Colonic mucosa (tissue), 4 donors: ENCODE results near the gene TGM2. TPM values are rescaled to one million over a fixed set of nuclear protein-coding genes. Genes with fewer than 3 reads are reported as not detected.

ENCODE experiments used
- DNase-seq: peaks from one replicate; pipeline ENCODE4 v3.0.0-alpha.2; 2020
- H3K27ac ChIP-seq: fragments of 200-600 bp; one replicate; pipeline ENCODE4 v1.8.0; 2021
- H3K27me3 ChIP-seq: fragments of 200-600 bp; one replicate; pipeline ENCODE4 v1.8.0; 2021
- H3K36me3 ChIP-seq: fragments of 200-600 bp; one replicate; pipeline ENCODE4 v1.8.0; 2021
- H3K4me1 ChIP-seq: fragments of 200-600 bp; one replicate; pipeline ENCODE4 v1.8.0; 2021; ENCODE audit warnings: mild to moderate bottlenecking
- H3K4me3 ChIP-seq: fragments of 200-600 bp; one replicate; pipeline ENCODE4 v1.8.0; 2021
- H3K9ac ChIP-seq, 2 donors: one replicate each; pipeline ENCODE4 v1.7.0; 2013; ENCODE audit warnings: control low read depth in 2 of 2, low read depth in 2 of 2, low read length in 2 of 2
- H3K9me3 ChIP-seq: fragments of 200-600 bp; one replicate; pipeline ENCODE4 v1.8.0; 2021
- intact Hi-C: fragments of 100-400 bp; cut with DNase I; formaldehyde crosslinking; loops from one replicate; pipeline ENCODE4 v1.14.1; 2022
- total RNA-seq, 2 donors: library from RNA; stranded (reverse); fragmentation: NEBNext Ultra II Directional in 1 of 2; extraction: Animal tissue kit (Norgen Biotek cat#: 25700) in 1 of 2; gene quantifications; one replicate each; pipeline ENCODE4 v1.2.1, GENCODE V29; 2021
- TF ChIP-seq, protein P1 (sequence below): fragments of 200-600 bp; IDR thresholded peaks from one replicate; pipeline ENCODE4 v1.8.0; 2022; ENCODE audit warnings: antibody characterized with exemption, mild to moderate bottlenecking
- donor health status: healthy.
- donor health status: DM: no; HTN: no; CAD: no.
- donor health status: DM: no; HTN: no; CAD: no.

The TGM2 gene
- total RNA-seq, 2 donors from 2014 or later: 14.5 to 32.8 TPM

DNA sequence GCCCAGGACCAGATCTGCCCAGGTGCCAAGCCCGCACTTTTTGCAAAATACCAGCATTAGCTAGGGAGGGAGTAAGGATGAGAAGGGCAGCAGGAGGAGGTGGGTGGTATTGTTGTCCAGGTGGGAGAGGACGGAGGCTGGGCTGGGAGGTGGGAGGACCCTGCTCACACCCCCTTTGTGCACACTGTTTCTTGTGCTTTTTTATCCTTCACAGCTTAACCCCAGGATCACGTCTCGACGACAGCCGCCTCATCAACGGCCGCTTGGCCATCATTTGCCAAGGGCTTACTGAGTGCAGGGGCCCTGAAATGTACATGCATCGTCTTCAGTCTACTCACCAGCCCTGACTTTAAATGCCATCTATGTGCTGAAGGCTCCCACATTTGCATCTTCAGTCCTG lies 12.1 kb upstream of the TGM2 start:
- no peak overlapping the region for H3K27ac ChIP-seq
- no peak overlapping the region for H3K4me3 ChIP-seq
- no peak overlapping the region for H3K9ac ChIP-seq
- no peaks in the 10 kb centered on the region for H3K27me3 ChIP-seq
- DNase-seq: no peak
- intact Hi-C loops: no loop called here
- no peaks in the 10 kb centered on the region for H3K36me3 ChIP-seq
- no peaks in the 10 kb centered on the region for H3K4me1 ChIP-seq
- H3K9me3 ChIP-seq: no peaks in the 10 kb centered on the region
- TF ChIP-seq, protein P1, sequence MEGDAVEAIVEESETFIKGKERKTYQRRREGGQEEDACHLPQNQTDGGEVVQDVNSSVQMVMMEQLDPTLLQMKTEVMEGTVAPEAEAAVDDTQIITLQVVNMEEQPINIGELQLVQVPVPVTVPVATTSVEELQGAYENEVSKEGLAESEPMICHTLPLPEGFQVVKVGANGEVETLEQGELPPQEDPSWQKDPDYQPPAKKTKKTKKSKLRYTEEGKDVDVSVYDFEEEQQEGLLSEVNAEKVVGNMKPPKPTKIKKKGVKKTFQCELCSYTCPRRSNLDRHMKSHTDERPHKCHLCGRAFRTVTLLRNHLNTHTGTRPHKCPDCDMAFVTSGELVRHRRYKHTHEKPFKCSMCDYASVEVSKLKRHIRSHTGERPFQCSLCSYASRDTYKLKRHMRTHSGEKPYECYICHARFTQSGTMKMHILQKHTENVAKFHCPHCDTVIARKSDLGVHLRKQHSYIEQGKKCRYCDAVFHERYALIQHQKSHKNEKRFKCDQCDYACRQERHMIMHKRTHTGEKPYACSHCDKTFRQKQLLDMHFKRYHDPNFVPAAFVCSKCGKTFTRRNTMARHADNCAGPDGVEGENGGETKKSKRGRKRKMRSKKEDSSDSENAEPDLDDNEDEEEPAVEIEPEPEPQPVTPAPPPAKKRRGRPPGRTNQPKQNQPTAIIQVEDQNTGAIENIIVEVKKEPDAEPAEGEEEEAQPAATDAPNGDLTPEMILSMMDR: no peak

DNA sequence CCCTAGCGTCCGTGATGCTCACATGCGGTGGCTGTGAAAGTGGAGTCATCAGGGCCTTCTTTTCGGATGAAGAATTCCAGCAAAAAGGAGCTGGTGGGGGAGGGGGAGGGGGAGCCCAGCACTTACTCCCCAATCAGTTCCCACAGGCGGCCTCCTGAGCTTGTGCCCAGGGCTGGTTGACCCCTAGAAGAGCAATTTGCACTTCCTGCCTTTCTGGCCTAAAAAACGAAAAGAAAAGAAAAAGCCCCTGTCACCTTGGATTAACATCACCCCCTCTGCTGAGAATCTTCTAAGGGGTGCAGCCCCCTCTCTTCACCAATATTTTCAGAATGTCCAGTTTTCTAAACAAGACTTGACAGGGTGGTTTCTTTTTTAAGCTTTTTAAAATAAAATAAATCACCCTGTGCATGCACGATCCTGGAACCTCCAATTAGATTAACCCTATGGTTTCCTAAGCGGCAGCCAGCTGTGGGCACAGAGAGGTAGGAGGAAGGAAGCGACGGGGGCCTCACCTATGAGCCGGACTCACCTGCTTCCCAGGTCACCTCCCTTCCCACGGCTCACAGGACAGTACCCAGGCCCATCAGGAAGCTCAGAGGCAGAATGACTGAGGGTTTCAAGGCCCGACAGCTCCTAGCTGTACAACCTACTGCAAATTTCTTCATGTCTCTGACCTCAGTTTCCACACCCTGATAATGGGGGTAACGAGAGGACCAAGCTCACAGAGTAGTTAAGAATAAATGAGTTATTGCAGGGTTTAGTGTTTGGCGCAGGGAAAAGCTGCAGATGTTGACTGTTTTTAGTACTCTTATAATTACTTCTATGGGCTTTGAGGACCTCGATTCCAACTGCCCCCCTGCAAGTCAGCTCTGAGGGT lies 10.5 kb upstream of the TGM2 start:
- Histone ChIP-seq H3K27me3 (no peaks in the 10 kb centered on the region), H3K4me3 (no peak overlapping the region), H3K36me3 (no peaks in the 10 kb centered on the region), H3K27ac (no peak overlapping the region), H3K4me1 (no peaks in the 10 kb centered on the region), H3K9me3 (no peaks in the 10 kb centered on the region), H3K9ac (no peak overlapping the region)
- DNase-seq: no peak
- intact Hi-C loops: no loop called here
- TF ChIP-seq, protein P1: no peak

DNA sequence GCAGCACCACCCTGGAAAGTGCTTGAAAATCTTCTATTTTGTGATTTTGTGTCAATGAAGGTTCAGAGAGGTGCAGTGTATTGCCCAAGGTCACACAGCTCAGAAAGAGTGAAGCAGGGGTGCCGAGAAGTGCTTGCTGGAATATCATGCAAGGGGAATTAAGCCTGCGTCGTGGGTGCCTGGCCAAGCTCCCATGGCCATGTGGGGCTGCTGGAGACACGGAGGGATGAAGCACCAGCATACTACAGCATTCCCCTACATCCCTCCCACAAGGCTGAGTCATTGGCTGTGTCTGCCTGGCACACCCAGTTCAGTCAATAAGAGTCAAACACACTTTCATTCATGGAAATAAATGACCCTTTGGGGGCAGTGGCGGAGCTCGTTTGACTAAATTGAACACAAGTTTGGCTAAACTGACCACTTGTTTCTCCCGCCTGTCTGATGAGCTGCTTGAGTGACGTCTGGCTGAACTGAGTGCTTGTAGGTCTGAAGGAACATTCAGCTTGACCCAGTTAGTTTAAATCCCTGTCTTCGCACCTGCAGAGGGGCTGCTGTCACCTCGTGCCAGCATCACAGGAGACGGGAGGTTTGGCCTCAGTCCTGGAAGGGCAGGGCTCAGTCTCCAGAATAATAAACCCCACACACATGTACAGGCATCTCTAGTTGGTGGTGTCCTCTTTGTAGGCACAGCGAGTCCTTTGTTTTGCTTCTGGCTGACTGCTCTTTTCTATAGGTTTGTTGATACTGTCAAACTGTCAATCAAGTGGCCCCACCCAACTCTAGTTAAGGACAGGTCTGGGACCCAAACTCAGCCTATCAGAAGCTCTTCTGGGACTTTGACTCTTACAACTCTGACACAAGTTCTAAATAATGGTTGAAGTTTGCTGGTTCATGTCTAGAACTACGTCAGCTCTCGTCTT lies 8.4 kb upstream of the TGM2 start:
- H3K27me3 ChIP-seq: no peaks in the 10 kb centered on the region
- no peaks in the 10 kb centered on the region for H3K36me3 ChIP-seq
- DNase-seq: no peak
- H3K4me1 ChIP-seq: no peaks in the 10 kb centered on the region
- TF ChIP-seq, protein P1: no peak
- intact Hi-C loops: no loop called here
- no peak overlapping the region for H3K27ac ChIP-seq
- no peak overlapping the region for H3K4me3 ChIP-seq
- no peak overlapping the region for H3K9ac ChIP-seq
- no peaks in the 10 kb centered on the region for H3K9me3 ChIP-seq

DNA sequence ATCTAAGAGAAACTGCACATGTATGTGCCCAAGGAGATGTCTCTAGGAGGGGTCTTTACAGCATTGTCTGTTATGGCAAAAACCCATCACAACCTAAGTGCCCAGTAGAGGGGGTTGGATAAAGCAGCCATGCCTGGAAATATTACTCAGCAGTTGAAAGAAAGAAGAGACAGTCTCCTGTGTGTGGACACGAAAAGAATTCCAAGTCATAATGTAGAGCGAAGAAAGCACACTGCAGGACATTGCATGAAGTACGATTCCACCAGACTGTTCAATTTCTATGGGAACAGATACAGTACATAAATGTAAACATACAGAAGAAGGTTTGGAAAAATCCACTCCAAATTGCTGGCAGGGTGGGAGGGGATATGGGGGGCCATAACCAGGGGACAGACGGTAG lies 7.3 kb upstream of the TGM2 start:
- Histone ChIP-seq H3K4me1 (no peaks in the 10 kb centered on the region), H3K36me3 (no peaks in the 10 kb centered on the region), H3K9me3 (no peaks in the 10 kb centered on the region), H3K27ac (no peak overlapping the region), H3K9ac (no peak overlapping the region), H3K27me3 (no peaks in the 10 kb centered on the region), H3K4me3 (no peak overlapping the region)
- no peak for DNase-seq
- TF ChIP-seq, protein P1: no peak
- intact Hi-C loops: no loop called here

DNA sequence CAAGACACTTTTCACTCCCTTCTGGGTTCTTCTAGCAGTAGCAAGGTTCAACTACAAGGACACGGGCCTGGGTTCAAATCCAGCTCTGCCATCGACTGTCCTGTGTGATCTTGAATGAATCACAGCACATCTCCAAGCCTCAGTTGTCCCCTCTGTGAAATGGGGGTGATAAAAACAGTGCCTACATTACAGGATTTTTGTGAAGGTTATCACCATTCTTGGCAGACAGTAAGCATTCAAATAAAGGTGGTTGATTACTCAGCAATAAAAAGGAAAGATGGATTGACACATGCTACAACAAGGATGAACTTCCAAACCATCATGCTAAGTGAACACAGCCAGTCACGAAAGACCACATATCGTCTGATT lies 6.6 kb upstream of the TGM2 start:
- Histone ChIP-seq H3K36me3 (no peaks in the 10 kb centered on the region), H3K4me1 (no peaks in the 10 kb centered on the region), H3K9ac (no peak overlapping the region), H3K27me3 (no peaks in the 10 kb centered on the region), H3K27ac (no peak overlapping the region), H3K4me3 (no peak overlapping the region), H3K9me3 (no peaks in the 10 kb centered on the region)
- intact Hi-C loops: no loop called here
- no peak for DNase-seq
- TF ChIP-seq, protein P1: no peak
